ENCODE measurements around the gene DENND2C.

Gene DENND2C, protein sequence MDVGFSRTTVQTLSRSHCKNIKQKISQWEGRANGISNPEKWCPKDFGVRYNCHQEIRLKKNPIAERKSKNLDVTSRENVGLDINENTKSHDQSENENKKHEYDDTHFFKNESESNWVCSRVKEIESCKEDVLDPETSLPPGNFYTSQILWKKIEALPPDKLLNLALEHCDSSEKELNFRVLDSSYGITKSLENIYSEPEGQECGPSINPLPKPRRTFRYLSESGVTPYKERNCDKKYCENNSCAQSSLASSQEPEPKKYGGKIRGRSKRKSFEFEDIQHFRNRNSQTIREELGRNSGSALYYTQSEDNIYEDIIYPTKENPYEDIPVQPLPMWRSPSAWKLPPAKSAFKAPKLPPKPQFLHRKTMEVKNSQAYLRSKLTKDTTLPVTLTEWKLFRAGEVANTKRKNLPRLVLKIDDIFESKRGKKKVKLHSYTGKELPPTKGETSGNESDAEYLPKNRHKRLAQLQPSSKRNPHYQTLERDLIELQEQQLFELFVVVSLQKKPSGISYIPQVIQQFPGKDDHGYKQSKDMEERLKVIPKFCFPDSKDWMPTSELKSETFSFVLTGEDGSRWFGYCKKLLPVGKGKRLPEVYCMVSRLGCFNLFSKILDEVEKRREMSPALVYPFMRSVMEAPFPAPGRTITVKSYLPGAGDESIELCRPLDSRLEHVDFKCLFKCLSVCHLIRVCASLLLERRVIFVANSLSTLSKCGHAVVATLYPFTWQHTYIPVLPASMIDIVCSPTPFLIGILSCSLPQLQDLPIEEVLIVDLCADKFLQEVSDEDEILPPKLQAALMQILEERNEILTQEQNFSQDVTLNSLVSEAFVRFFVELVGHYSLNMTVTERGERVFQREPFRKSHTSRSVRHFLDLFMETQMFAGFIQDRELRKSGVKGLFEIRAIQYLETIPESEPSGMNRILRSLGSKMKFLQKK

DNA sequence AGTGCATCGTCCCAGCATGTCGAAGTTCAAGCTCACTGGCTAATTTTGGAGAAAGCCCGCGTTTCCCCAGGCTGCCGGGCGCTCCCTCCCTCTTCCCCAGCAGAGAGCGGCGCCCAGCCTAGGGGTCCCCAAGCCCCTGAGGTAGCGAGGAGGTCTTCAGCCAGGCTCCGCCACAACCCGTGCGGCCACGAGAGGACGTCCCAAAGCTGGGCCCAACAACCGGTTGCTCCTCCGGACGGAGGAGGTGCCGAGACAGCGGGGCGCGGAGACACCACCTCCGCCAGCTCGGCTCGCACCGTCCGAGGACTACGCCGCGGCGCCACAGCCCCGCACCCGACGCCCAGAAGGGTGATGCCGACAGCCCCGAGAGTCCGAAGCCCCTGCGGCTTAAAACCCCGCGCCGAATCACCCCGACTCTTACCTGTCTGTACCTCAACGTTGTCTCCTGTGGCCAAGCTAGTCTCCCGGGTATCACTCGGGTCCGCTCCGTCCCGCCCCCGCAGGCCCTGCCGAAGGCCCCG is at the start of gene DENND2C:
TSS of gene DENND2C (minus strand) at position 488 of the 521 bp plus-strand sequence. CDS start 44,065 bp downstream, outside the sequence.
- no peak for DNase-seq

DNA sequence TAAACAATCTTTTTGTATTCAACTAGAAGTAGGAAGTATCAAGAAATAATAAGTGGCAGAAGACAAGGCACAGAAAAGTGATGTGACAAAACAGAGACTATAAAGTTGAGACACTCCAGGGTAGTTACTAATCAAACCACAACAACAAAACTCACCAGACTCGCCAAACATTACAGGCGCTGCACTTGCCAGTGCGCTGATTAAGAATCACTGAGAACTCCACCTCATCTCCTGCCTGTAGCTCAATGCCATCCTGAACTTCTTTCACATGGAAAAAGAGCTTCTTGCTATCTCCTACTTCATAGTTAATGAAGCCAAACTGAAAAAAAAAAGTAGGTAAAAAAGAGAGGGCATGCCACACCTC is 49.6 kb upstream of the DENND2C start:
- DNase-seq: no peak

DNA sequence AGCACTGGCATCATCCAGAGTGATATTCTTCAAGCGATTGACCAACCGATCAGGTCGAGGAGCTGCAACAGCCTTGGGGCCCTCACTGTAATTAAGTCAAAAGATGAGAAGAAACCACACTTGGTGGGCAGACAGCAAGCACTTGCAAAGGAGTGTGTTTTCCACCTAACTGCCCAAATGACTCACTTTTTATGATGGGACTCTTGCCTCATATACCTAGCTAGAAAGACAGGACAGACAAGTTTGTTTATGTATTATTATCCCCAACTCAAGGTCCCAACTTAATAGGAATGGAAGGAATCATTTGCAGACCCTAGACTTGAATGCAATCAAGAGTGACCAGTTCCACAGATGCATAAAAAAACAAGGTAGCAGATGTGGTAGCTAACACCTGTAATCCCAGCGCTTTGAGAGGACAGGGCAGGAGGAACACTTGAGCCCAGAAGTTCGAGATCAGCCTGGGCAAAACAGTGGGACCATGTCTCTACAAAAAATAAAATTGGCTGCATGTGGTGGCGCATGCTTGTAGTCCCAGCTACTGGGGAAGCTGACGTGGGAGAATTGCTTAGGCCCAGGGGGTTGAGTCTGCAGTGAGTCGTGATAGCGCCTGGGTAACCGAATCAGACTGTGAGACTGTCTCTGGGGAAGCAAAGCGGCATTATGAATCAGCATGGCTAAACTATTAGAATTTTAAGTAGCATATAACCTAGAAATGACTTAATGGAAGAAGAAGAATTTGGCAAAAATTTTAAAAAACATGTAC is 49.0 kb upstream of the DENND2C start:
- DNase-seq: no peak

DNA sequence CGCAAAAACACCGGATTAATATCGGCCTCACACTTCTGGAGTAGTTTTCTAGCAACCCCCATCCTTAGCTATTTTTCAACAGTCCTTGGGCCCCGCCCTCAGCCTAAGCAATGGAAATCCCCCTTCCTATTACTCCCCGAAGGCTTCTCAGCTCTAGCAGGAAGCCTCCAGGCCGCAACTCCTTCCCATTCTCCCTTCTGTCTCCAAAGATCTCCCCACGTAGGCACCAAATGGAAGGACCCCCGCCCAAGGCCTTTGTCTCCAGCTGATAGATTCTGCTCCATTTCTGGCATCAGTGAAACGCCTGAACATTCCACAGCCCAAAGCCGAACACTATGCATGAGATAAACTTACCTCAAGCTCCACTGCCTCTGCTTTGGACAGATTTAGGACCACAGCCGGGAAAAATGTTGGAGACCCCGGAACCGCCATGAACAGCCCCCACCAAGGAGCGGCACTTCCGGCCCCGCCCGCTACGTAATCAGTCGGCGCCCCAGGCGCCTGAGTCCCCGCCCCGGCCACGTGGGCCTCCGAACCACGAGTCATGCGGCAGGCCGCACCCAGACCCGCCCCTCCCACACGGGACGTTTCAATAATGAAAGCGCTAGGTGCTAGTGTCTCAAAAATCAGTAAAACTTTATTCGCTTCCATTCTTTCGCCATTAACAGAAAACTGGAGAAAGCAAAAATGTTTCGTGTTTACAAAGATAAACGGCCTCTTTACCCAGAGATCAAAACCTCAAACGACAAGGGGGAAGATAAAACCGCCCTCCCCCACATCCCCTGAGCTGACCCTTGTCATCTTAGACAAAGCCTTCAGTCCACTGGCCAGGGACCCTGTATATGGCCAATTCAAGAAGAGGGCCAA is 46.7 kb upstream of the DENND2C start, which contains the start of gene NRAS:
TSS of gene NRAS (minus strand) at position 468 of the 867 bp plus-strand sequence. CDS start 611 bp downstream, outside the sequence.
- peak; percentile 96 for DNase-seq

DNA sequence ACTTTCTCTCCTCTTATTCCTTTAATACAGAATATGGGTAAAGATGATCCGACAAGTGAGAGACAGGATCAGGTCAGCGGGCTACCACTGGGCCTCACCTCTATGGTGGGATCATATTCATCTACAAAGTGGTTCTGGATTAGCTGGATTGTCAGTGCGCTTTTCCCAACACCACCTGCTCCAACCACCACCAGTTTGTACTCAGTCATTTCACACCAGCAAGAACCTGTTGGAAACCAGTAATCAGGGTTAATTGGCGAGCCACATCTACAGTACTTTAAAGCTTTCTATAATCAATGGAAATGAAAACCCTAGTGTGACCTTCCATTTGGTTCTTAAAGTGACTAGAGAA is 46.1 kb upstream of the DENND2C start:
- no peak for DNase-seq

DNA sequence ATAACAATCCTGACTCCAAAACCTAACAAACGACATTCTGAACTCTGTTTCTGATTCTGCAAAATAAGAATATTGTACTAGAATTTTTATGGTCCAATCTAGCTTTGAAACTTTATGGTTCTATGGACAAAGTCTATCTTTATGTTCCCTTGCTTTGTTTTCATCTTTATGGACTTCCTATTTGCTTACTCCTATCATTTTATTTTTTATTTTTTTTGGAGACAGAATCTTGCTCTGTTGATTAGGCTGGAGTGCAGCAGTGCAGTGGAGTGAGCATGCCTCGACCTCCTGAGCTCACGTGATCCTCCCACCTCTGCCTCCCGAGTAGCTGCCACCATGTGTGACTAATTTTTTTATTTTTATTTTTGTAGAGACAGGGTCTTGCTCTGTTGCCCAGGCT is 43.1 kb upstream of the DENND2C start:
- no peak for DNase-seq

DNA sequence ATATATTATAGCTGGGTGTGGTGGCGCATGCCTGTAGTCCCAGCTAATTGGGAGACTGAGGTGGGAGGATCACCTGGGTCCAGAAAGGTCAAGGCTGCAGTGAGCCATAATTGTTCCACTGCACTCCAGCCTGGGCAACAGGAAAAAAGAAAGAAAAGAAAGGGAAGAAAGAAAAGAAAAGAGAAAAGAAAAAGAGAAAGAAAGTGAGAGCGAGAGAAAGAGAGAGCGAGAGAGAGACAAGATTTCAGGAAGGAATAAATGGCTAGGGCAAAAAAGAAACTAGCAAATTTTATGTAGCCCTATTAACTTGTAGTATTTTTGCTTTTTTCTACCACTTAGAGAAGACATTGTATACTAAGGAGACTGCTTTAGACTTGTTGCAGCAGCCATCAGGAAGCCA is 40.5 kb upstream of the DENND2C start:
- no peak for DNase-seq

DNA sequence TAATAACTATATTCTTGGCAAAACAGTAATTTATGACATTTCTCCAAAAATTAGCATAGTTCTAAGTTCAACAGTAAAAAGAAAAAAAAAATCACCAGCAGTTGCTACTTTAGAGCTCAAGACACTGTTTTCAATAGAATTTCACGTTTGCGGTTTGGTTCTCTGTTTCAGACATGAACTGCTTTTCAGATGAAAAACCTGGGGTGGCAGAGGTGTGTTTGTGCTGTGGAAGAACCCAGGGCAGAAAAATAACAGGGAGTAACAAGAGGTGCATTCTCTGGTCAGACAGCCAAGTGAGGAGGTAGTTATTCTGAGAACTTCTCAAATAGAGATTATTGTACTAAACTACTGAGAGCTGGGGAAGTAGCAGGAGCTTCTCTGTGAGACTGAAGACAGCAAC is 37.8 kb upstream of the DENND2C start:
- no peak for DNase-seq

DNA sequence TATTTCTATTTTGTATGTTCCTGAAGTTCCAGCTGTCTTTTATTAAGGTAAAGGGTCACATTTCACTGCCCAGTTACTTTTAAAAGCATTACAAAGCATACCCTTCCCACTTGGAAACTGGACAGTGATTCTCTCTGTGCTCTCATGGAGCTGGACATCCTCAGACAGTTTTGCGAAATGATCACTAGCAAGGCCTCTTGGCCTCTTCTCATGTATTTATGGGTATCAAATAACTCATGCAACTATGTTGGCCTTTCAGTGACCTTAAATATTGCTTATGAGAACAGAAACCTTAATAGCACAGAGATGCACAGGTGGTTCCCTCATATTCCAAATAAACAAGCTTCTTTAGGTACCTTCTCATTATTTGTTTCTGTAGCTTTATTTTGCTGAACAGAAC is 33.4 kb upstream of the DENND2C start:
- no peak for DNase-seq

DNA sequence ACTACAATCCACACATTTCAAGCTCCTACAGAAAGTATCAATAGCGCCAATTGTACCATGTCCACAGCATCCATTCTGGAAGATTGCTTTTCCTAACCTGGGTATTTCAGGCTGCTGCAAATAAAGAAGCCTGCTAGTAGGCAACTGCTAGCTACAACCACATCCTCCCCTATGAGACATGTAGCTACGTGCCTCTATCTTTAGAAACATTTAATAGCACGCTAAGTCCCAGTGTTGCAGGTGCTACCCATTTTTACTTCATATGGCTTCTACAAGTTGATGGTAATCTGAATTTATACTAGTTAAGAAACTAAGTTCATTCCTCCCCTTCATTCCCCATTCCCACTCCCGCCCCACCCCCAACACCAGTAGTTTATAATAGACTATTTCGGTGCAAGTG is 32.9 kb upstream of the DENND2C start:
- DNase-seq: no peak

DNA sequence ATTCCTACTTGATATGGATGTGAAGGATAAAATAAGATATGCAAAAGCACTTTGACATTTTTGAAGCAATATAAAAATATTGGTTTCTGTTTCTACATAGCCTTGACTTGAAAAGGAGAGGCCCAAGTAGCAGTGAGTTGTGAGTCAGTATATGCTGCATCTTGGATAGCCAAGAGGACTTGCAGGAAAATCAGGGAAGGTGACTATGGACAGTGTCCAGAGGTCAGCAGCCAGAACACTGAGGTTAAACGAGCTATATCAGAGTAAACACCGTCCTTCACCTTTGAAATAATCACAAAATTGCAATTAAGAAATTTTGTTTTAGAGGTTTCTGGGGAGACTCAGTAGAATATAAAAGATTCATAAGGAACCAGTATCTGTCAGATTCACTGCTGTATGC is 32.1 kb upstream of the DENND2C start:
- DNase-seq: no peak

DNA sequence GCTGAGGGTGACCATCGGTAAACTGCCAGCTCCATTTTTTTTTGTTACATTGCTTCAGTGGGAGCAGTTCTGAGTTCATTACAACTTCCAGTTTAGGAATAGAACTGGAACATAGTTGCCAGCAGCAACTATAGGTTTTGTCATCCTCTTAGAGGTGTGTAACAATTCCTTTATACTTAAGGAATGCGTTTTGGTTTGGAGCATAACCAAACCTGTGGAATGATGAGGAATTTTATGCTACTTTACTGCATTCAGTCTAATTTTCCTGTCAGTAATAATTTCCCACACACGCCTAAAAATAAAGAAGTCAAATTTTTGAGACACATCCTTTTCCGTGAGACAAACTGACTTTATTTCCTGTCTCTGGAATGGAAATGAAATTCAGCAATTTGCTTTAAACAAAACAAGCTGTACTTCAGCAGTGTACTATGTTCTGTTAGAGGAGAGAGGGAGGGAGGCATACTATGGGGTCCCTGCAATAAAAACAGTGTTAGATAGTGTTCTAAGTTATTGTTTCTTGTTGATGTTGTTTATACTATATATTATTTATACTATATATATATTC is 30.3 kb upstream of the DENND2C start:
- DNase-seq: no peak

DNA sequence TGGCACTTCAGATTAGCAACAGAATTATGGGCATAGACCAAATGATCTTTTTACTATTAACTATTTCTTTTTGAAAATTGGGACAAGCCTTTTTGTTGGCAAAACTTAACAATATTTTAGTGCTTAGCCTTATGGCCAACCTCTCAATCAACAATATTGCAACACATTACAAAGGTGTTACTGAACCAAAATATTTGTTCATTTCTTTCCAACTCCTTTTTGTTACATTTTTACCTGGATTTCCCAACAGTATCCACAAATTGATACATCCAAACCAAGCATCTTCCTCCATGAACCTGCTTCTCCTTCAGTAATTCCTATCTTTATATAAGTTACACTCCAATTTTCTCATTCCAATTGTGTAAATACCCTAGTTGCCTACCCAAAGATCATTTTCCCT is 27.0 kb upstream of the DENND2C start:
- DNase-seq: no peak

DNA sequence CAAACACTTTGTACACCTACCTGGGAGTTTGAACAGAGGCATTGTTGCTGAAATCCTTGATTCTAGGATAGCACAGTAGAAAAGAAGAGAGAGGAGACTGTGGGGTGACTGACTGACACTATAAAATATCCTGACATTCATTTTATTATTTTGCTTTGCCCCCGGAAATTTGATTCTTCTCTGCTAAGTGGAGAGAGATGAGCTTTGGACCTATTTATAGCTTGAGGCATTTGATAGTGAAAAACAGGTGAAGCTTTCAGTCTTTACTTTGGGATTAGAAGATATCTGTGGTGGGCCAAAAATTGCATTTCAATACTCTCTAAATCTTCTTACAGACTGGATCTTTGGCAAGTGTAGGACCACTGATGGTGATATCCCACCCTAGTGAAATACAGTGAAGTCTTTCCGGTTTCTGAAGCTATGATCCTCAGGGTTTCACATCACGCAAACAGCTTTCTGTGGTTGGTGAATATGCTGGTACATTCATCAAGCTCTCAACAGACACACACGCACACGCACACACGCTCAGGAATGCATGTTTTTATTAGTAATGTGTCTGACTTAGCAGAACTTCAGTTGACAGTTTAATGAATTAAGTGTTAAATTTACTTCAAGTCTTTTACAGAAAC is 25.7 kb upstream of the DENND2C start, which contains the start of gene AMPD1:
TSS of gene AMPD1 (minus strand) at position 117 of the 629 bp plus-strand sequence. CDS start at position 42, 75 bp downstream.
- DNase-seq: no peak

DNA sequence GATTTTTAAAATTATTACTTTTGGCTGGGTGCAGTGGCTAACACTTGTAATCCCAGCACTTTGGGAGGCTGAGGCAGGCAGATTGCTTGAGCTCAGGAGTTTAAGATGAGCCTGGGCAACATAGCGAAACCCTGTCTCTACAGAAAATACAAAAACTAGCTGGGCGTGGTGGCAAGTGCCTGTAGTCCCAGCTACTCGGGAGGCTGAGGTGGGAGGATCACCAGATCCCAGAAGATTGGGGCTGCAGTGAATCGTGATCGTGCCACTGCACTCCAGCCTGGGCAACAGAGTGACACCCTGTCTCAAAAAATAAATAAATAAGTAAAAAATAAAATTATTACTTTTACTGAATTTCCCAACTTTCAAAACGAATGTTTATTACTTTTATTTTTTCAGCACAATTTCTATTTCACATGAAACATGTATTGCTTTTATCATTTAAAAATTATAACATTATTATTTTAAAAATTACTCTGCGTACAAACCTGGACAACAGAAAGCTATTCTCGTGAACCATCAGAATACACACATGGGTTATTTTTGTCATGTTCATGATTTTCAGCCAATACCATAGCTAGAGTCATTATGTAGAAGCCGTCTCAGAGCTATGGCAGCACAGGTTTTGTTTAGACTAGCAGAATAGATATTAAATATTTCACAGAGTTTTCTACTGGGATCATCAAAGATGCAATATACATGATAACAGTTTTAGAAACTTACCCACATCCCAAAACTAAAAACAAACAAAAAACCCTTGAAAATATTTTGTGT is 24.9 kb upstream of the DENND2C start:
- DNase-seq: no peak

DNA sequence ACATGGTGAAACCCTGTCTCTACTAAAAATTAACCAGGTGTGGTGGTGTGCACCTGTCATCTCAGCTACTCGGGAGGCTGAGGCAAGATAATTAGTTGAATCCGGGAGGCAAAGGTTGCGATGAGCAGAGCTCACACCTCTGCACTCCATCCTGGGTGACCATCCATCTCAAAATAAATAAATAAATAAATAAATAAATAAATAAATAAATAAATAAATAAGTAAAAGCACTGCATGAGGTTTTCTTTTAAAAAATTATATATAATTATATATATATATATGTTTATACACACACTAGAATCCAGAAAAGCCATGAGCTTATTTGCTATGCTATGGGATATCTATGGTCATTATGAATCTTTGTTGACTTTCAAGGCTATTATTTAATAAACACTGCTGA is 23.1 kb upstream of the DENND2C start:
- no peak for DNase-seq

DNA sequence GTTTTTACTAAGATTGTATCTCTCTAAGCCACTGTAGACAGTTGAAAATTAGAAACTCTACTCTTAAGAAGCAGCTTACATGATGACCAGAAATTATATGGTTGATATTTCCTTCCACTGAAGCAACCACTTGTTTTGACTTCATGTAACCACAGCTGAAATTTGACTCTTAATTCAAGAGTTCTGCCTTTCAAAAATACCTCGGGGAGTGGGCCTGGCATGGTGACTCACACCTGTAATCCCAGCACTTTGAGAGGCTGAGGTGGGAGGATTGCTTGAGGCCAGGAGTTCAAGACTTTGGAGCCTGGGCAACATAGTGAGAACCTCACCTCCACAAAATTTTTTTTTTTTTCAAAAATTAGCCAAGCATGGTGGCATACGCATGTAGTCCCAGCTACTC is 21.2 kb upstream of the DENND2C start:
- DNase-seq: no peak

DNA sequence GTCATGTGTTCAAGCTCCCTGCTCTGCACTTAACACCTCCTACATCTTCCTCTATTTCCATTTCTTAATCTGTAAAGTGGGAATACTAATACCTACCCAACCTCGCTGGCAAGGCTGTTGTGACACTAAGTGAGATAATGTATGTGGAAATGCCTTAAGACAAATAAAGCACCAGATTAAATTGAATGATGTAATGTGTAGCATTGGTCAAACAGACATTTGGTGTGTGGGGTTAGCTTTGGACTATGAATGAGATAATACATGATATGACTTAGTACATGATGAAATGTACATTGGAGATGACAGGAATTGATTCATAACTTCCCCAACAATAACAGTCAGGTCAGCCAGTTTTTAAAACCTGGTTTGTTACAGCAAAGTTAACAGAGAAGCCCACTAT is 20.3 kb upstream of the DENND2C start:
- DNase-seq: no peak

DNA sequence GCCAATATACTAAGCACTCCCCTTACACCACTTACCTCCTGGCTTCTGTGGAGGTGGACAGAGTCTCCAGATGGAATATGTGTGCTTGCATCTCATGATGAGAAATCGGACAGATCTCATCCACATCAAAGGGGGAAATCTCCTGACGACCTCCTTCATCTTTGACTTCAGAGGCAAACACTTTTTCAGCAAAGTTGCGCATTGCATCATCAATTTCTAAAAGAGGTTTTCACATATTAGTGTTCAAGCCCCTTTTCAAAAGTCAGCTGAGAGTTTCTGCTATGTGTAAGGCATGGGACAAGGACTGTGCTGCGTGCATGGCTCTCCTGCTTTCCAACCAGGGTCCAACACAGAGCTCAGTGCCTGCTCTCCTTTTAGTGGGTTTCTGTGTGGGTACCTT is 18.7 kb upstream of the DENND2C start:
- DNase-seq: no peak

DNA sequence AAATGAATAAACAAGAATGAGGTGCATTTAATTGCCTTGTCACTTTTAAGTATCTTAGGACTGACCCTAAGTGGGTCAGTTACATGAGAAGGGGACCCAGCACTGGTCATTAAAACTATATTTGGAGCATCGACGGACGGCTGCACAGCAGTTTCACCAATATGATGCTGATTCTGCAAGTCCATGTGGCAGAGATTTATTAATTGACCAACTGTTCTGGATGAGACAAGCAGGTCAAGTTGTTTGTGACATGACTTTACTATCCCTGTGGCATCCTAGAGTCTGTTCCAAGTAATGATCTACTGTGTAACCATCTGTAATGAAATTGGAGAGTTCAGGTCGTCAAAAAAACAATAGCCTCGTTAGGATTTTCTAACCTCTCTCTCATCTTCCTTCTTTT is 16.0 kb upstream of the DENND2C start:
- DNase-seq: no peak

Data from activated T-cell treated with anti-CD3 and anti-CD28 coated beads, Interleukin-2, amount 50 U/mL, for 1 hour (primary cell).